ENCODE measurements around the gene AUTS2.

AUTS2 gene

DNA sequence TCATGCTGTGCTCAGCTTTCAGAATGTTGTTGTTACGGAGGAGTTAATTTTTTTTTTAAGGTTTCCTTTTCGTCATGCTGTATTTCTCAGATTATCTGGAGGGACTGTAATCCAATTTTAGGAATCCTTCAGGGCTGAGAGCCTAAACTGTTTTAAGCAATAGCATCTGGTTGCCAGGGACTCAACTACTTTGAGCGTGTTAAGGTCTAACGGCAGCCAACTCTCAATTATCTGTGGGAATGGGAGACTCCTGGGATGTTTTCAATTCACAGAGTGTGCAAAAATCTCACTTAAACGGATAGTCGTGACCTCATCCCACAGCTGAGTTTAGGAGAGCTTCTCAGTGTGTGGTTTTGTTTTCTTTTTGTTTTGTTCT is 291.7 kb downstream of the AUTS2 start:
- TF ChIP-seq EGR2 (tag by site-specific recombination; IDR thresholded peaks at IDR 0.05; ENCODE audit: low read depth) = no peak
- no peaks in the 10 kb centered on the region for H3K36me3 ChIP-seq (ENCODE audit: control insufficient read depth in 2 of 2, insufficient read depth in 1 of 2, low read length in 2 of 2)
- peaks cover 16% of the 10 kb centered on the region for H3K4me1 ChIP-seq (ENCODE audit: control insufficient read depth, insufficient read depth, low read length)
- no peaks in the 10 kb centered on the region for H3K9me3 ChIP-seq (ENCODE audit: control insufficient read depth, insufficient read depth, low read depth, low read length)
- ChIA-PET CTCF (no interaction called here), POLR2A (no interaction called here)
- H3K27ac ChIP-seq (ENCODE audit: extremely low read depth, low read depth, low read length) = no peak overlapping the region; the same call in 1 of the 2 replicates
- no peak overlapping the region for H3K4me3 ChIP-seq (ENCODE audit: low read depth, low read length)

DNA sequence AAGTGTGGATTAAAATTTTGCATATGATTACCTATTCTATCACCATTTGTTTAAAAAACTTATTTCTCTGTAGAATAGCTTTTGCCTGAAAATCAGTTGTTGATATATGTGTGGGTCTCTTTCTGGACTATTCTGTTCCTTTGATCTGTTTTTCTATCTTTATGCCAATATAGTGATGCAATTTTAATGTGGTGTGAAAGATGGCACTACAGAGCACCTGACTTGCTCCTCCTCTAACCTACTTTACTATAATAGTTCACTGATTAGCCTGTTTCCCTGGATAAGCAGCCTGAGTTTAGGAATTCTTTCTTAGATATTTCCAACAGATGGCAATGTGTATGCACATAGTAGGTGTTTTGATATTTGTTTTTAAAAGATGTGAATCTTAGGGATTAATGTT is 294.5 kb downstream of the AUTS2 start:
- Histone ChIP-seq H3K27ac (ENCODE audit: extremely low read depth, low read depth, low read length) (no peak overlapping the region), H3K9me3 (ENCODE audit: control insufficient read depth, insufficient read depth, low read depth, low read length) (no peaks in the 10 kb centered on the region), H3K36me3 (ENCODE audit: control insufficient read depth in 2 of 2, insufficient read depth in 1 of 2, low read length in 2 of 2) (no peaks in the 10 kb centered on the region), H3K4me3 (ENCODE audit: low read depth, low read length) (no peak overlapping the region), H3K4me1 (ENCODE audit: control insufficient read depth, insufficient read depth, low read length) (peaks cover 12% of the 10 kb centered on the region)
- ChIA-PET CTCF (interaction anchor here (0.6 to 0.9 kb wide), 4 partner anchors 24 to 805 kb away, joined by 3 to 5 read pairs (median 3); no protein-coding TSS in a partner anchor), POLR2A (no interaction called here)
- TF ChIP-seq, protein P1, sequence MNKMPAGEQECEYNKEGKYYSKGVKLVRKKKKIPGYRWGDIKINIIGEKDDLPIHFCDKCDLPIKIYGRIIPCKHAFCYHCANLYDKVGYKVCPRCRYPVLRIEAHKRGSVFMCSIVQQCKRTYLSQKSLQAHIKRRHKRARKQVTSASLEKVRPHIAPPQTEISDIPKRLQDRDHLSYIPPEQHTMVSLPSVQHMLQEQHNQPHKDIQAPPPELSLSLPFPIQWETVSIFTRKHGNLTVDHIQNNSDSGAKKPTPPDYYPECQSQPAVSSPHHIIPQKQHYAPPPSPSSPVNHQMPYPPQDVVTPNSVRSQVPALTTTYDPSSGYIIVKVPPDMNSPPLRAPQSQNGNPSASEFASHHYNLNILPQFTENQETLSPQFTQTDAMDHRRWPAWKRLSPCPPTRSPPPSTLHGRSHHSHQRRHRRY (tag by site-specific recombination; IDR thresholded peaks at IDR 0.05) = no peak
- TF ChIP-seq ZSCAN16 (tag by site-specific recombination; IDR thresholded peaks at IDR 0.05) (no peak), ZNF596 (tag by site-specific recombination; IDR thresholded peaks at IDR 0.05) (no peak), MEIS1 (CRISPR knock-in tag; IDR thresholded peaks at IDR 0.05; ENCODE audit: borderline replicate concordance) (no peak), ZBTB48 (tag by site-specific recombination; IDR thresholded peaks at IDR 0.05) (no peak), ZNF660 (tag by site-specific recombination; IDR thresholded peaks at IDR 0.05) (no peak), PRDM10 (tag by site-specific recombination; IDR thresholded peaks at IDR 0.05) (no peak), ZNF362 (tag by site-specific recombination; IDR thresholded peaks at IDR 0.05) (no peak), SALL2 (tag by site-specific recombination; IDR thresholded peaks at IDR 0.05; ENCODE audit: borderline replicate concordance) (no peak), ZNF621 (tag by site-specific recombination; IDR thresholded peaks at IDR 0.05) (no peak), ZNF555 (tag by site-specific recombination; conservative IDR thresholded peaks at IDR 0.05) (no peak), HOXA7 (CRISPR knock-in tag; IDR thresholded peaks at IDR 0.05; ENCODE audit: borderline replicate concordance) (no peak)
- TF ChIP-seq, protein P2, sequence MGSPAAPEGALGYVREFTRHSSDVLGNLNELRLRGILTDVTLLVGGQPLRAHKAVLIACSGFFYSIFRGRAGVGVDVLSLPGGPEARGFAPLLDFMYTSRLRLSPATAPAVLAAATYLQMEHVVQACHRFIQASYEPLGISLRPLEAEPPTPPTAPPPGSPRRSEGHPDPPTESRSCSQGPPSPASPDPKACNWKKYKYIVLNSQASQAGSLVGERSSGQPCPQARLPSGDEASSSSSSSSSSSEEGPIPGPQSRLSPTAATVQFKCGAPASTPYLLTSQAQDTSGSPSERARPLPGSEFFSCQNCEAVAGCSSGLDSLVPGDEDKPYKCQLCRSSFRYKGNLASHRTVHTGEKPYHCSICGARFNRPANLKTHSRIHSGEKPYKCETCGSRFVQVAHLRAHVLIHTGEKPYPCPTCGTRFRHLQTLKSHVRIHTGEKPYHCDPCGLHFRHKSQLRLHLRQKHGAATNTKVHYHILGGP (tag by site-specific recombination; IDR thresholded peaks at IDR 0.05) = no peak

DNA sequence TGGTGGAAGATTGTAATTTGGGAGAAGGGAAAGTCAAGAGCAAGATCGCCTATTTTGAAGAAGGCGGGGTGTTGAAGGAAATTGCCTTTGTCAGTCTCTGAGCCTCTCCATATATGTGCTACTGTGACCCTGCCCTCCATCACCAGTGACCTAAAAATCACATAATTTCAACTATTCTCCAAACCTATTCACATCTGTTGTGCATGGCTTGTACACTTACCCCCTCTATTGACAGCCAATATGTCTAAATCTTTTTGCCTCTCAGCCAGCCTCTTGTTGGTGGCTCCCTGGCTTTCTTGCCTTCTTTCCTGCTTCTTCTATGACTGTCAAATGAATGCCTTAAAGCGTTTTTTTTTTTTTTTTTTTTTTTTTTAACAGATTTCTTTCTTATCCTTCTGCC is 295.6 kb downstream of the AUTS2 start:
- Histone ChIP-seq H3K4me3 (ENCODE audit: low read depth, low read length) (no peak overlapping the region), H3K27ac (ENCODE audit: extremely low read depth, low read depth, low read length) (no peak overlapping the region), H3K9me3 (ENCODE audit: control insufficient read depth, insufficient read depth, low read depth, low read length) (no peaks in the 10 kb centered on the region), H3K36me3 (ENCODE audit: control insufficient read depth in 2 of 2, insufficient read depth in 1 of 2, low read length in 2 of 2) (no peaks in the 10 kb centered on the region), H3K4me1 (ENCODE audit: control insufficient read depth, insufficient read depth, low read length) (peaks cover 14% of the 10 kb centered on the region)
- CTCF ChIA-PET = no interaction called here
- no peak for TF ChIP-seq ZNF621 (tag by site-specific recombination; IDR thresholded peaks at IDR 0.05)
- TF ChIP-seq ZNF654 (tag by site-specific recombination; IDR thresholded peaks at IDR 0.05; ENCODE audit: low read depth) = peak; percentile 67
- POLR2A ChIA-PET = no interaction called here
